Epithelial cell of esophagus (primary cell): ENCODE results near the gene IRF2BP2.

ENCODE experiments used
- DNase-seq: peaks from one replicate; pipeline ENCODE4 v3.0.0; 2010; ENCODE audit warnings: low read depth
- H3K4me3 ChIP-seq: 2 replicates; pipeline ENCODE4 v1.5.1; 2011; ENCODE audit warnings: mild to moderate bottlenecking, low read length, control low read depth
- CTCF ChIP-seq: IDR thresholded peaks from 2 replicates; pipeline ENCODE4 v1.5.1; 2011; ENCODE audit warnings: low read depth, mild to moderate bottlenecking, low read length, control low read depth, inconsistent platforms; ENCODE audit not compliant: insufficient read depth; ENCODE audit errors: missing control alignments

IRF2BP2 gene

GRCh38 chr1:234586304-234586703 is 23.7 kb downstream of the IRF2BP2 start:
- TF ChIP-seq CTCF, result no peak
- no peak for DNase-seq
- no peak overlapping the region for H3K4me3 ChIP-seq

- DNase-seq, result peak; percentile 28
- TF ChIP-seq CTCF, result no peak
- no peak overlapping the region for H3K4me3 ChIP-seq
Observed at GRCh38 chr1:234585330-234586055, 24.5 kb downstream of the IRF2BP2 start.

- no peak for DNase-seq
- no peak for TF ChIP-seq CTCF
- H3K4me3 ChIP-seq, result no peak overlapping the region
Observed at GRCh38 chr1:234584926-234585325, 25.1 kb downstream of the IRF2BP2 start.

- no peak overlapping the region for H3K4me3 ChIP-seq
- no peak for TF ChIP-seq CTCF
- no peak for DNase-seq
Observed at GRCh38 chr1:234584420-234584805, 25.6 kb downstream of the IRF2BP2 start.

GRCh38 chr1:234583755-234584419 is 26.1 kb downstream of the IRF2BP2 start:
- TF ChIP-seq CTCF, result no peak
- DNase-seq, result no peak
- no peak overlapping the region for H3K4me3 ChIP-seq

- no peak for TF ChIP-seq CTCF
- H3K4me3 ChIP-seq, result no peak overlapping the region
- no peak for DNase-seq
Observed at GRCh38 chr1:234582681-234583301, 27.2 kb downstream of the IRF2BP2 start.

GRCh38 chr1:234582186-234582585 is 27.8 kb downstream of the IRF2BP2 start:
- no peak overlapping the region for H3K4me3 ChIP-seq
- no peak for DNase-seq
- no peak for TF ChIP-seq CTCF
